ENCODE measurements around the gene VMAC. TPM values are rescaled to one million over a fixed set of nuclear protein-coding genes. Genes with fewer than 3 reads are reported as not detected.

Gene VMAC
- total RNA-seq, 4 donors from 2014 or later = 0.65 to 13.0 (median 5.6) TPM

DNA sequence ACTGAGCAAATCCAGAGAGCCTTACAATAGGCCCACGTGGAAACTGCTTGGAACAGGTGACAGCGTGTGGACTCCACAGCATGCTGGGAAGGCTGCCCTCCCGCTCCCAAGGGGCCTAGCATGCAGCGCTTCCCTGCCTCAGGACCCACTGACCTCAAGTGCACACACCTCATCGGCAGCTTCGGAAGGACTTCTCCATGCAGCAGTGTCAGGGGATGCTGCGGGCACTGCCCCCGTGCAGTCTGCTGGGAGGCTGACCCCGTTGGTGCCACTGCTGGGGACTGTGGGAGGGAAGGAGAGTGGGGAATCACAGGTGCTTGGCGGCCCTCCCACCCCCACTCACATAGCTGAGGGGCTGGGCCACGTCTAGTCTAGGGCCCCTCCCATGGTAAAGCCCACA is 26.6 kb downstream of the VMAC start:
- TF ChIP-seq, protein P1, sequence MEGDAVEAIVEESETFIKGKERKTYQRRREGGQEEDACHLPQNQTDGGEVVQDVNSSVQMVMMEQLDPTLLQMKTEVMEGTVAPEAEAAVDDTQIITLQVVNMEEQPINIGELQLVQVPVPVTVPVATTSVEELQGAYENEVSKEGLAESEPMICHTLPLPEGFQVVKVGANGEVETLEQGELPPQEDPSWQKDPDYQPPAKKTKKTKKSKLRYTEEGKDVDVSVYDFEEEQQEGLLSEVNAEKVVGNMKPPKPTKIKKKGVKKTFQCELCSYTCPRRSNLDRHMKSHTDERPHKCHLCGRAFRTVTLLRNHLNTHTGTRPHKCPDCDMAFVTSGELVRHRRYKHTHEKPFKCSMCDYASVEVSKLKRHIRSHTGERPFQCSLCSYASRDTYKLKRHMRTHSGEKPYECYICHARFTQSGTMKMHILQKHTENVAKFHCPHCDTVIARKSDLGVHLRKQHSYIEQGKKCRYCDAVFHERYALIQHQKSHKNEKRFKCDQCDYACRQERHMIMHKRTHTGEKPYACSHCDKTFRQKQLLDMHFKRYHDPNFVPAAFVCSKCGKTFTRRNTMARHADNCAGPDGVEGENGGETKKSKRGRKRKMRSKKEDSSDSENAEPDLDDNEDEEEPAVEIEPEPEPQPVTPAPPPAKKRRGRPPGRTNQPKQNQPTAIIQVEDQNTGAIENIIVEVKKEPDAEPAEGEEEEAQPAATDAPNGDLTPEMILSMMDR (IDR thresholded peaks at IDR 0.05; ENCODE audit: low read depth) = no peak

DNA sequence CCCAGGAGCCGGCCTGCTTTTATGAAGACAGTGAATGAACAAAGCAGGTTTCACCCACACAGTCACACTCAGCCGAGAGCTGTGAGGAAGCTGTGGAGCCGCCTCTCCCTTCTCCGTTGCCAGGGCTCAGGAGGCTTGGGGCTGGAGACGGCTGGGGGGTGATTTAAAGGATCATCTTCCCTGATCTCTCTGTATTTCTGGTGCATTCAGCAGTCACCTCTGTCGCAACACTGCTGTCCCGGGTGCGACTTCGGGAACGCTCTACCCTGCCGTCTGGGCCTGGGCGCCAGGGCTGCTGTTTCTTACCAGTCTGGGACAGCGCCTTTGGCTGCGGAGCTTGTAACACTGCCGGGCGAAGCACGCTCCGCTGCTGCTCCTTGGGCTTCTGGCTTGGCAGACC is 27.5 kb downstream of the VMAC start:
- TF ChIP-seq, protein P1 (IDR thresholded peaks at IDR 0.05; ENCODE audit: low read depth) = no peak

DNA sequence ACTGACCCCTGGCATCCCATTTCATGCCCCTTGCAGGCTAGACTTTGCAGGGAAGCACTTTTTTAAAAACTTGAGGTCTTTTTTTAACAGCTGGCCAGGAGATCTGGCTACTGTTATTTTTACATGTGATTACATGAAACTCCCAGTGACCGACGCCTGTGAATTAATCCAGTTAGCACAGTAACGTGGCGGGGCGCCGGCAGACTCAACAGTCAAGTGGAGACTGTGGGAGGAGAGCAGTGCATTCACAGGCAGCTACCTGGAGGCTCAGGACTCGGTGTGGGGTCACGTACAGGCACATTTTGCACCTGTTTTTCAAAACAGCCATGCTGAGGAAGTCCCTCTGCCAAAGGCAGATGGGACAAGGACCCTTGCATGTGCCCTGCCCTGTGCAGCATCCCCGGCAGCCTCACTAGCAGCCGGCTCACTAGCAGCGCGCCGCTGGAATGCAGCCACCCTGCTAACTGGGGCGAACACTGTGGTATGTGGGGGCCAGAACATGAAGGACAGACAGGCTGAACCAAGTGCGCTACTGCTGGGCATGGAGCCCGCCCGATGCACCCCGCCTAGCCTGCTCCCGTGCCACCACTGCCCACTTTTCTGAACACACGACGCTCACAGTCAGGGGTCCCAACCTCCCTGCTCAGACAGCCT is 28.1 kb downstream of the VMAC start:
- TF ChIP-seq, protein P1 (IDR thresholded peaks at IDR 0.05; ENCODE audit: low read depth) = no peak

DNA sequence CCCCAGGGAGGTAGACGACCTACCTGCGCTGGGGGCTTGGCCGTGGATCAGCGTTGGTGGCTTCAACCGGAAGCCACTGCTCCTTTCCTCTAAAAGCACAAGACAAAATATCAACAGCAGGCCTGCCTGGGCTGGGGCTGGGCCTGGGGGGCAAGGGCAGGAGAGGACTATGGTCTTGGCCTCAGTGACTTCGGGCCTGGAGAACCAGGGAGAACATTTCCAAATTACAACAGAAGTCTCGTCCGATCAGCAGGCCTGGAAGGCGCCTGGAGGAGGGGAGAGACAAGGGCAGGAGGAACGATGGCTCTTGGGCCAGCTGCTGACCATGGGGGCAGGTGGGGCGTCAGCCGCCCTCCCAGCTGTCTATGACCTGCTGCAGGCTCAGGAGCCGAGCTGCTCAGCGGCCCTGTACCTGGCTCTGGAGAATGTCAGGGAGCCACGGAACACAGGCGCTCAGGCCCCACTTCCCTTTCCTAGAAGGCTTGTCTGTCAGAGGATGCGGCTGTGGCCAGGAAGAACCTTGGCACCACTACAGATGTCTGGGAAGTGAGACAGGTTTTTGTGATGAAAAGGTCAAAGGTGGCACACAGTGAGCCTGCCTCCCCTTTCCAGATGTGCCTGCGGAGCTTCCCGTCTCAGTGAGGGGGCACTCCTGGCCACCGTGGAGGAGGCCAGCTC is 28.9 kb downstream of the VMAC start:
- TF ChIP-seq, protein P1 (IDR thresholded peaks at IDR 0.05; ENCODE audit: low read depth) = no peak

DNA sequence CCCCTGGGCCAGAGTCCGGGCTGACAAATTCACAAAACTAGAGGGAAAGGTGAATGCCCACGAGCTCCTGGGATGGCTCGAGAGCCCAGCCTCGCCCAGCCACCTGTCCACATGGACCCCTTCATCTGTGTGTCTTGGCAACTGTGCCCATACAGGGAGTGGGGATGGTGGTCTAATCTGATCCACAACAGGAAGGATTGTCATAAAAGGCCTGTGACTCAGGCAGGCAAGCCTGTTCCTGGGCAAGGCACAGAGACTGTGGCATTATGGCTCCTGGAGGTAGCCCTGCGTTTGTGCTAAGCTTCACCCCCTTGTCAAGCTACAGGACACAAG is 29.4 kb downstream of the VMAC start:
- TF ChIP-seq, protein P1 (IDR thresholded peaks at IDR 0.05; ENCODE audit: low read depth) = no peak

DNA sequence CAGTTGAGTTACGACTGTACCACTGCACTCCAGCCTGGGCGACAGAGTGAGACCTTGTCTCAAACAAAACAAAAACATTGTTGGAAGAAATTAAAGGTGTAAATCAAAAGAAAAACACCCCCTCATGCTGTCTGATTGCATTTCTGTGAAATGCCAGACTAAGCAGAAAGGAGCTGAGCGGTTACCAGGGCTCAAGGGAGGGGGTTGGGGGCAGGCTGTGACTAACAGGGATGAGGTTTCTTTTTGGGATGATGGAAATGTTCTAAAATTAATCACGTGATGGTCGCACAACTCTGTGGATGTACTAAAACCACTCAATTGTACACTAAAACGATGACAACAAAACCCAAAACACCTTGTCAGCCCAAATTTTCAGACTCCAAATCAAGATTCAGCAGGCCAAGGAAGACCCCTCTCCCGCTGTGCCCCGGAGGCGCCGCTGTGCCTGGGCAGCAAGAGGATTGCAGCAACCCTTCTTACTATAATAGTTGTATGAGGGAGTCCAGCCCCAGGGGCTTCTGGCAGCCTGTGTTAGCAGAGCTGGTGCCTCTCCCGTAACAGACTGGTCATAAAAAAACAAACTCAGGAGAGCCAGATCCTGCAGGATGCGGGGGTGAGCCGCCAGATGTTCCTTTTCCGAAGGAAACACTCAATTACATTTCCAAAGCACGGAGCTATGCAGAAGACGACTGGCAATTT is 30.3 kb downstream of the VMAC start:
- TF ChIP-seq, protein P1 (IDR thresholded peaks at IDR 0.05; ENCODE audit: low read depth) = no peak
